TTC549 (cell line): Measurements from ENCODE around the gene USP6NL.

Experiments used
- FAIRE-seq: peaks from 2 replicates; lab custom pipeline; 2012; peaks lifted over from hg19 to GRCh38; lab: Jason Lieb, UNC

USP6NL gene

GRCh38 chr10:11478807-11479206, 132.6 kb downstream of the USP6NL start:
- FAIRE-seq: no peak

DNA sequence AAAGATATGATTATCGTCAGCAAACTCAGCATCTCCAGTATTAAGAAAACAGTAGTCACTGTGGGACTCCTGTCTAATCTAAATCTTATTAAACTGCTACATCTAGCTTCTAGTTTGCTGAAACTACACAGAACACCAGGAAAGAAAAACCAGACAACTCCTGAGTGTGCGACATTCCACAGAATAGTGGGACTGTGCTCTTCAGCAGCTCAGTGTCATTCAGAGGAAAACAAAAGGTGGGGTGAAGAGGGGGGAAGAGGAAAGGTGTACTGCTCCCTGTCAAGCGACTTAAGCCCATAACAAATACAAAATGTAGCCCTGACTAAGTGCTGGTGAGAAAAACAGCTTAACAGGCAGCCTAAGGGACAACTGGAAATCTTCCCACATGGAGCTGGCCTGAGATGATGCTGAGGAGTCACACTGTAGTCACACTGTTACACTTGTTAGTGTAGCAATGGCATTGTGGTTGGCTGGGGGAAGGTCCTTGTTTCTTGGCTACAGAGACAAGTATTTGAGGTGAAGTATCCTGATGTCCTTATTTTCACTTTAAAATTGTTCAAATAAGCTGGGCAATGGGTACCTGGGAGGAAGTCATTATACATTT, 135.5 kb downstream of the USP6NL start:
- no peak for FAIRE-seq

- FAIRE-seq: no peak
These were observed 138.2 kb downstream of the USP6NL start for GRCh38 chr10:11473128-11473760.

- no peak for FAIRE-seq
These were observed 139.2 kb downstream of the USP6NL start for GRCh38 chr10:11472158-11472753.

GRCh38 chr10:11469575-11470391, 141.7 kb downstream of the USP6NL start:
- FAIRE-seq: no peak

DNA sequence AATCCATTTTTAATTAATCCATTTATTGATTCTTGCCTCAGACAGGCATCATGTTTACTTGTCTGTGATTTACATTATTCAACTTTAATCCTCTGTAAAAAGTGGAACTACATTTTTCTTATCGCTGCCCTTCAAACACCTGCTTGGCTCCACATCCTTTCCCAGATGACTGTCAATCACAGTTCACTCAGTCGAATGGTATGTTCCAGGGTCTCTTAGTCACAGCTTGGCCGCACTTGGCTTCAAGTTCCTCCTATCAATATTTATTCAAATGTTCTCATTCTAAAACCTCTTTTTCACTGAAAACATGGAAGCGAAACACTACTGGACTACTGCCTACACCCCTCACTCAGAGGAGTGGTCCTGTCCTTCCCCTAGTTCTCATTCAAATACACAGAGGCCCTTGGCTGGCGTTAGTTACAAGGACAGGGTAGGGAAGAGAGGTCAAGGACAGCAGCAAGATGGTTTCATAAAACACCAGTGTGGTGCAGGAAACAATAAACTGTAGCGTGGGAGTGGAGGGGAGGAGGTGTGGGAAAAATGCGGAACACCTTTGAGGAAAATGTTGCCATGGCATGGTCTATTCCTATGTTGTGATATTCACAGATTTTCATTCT, 143.2 kb downstream of the USP6NL start:
- FAIRE-seq: no peak

DNA sequence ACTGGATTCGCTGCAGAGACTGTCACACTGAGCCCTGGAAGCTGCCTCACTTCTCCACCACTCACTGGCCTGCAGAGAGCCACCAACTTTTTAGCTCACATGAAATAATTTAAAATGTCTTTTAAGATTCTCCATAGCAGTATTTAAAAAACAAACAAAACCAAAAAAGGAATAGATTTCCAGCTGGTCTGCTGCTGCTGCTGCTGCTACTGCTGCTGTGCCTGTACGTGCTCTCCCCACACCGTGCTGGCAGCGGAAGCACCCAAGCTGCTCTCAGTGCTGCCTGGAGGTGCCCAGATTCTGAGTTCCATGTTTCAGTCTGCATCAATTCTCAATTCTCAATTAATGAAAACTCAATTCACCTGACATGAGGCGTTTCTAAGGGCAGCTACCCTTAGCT, 146.0 kb downstream of the USP6NL start:
- no peak for FAIRE-seq

- FAIRE-seq: no peak
These were observed 148.3 kb downstream of the USP6NL start for GRCh38 chr10:11463111-11463510.

DNA sequence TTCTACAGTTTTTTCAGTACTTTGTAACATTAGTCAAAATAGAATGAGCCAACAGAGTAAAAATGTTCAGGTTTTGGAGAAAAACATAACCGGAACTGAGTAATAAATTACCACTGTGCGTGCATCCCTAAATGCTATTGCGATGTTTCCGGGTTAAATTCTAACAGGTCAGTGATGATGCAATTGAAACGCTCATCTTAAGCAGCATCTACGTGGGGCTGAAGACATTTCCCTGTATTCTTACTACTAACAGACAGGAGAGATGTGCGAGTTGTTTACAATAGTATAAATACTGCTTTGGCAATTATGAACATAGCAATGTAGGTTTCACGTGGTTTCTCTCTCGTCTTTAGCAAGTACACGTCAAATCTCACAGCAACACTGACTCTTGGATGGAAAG, 149.4 kb downstream of the USP6NL start:
- no peak for FAIRE-seq

- FAIRE-seq: no peak
These were observed 154.1 kb downstream of the USP6NL start for GRCh38 chr10:11457336-11457735.

DNA sequence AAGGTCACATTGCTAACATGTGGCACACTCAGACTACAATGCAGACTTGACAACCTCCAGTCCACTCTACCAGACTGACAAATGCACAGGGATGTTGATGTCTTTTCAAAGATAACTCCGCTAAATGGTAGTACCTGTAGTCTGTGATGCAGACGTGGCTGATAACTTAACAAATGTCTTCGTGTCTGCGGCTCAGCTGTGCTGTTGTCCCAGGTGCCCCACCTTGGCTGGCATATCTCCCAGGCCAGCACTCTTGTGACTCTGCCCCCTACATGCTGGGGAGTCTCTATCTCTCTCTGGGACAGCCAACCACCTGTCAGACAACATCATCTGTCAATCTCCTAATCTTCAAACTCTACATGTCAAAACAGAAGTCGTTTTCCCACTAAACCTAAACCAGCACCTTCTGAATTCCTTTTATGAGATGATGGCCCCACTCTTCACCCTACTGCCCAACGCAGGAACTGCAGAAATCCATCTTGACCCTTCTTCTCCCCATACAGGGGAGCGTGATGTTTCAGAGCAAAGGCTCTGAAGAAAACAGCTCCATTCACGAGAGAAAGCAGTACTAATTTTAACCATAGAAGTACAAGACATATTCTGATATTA, 156.4 kb downstream of the USP6NL start:
- FAIRE-seq: no peak

GRCh38 chr10:11454160-11454559, 157.3 kb downstream of the USP6NL start:
- FAIRE-seq: no peak

GRCh38 chr10:11451640-11452260, 159.7 kb downstream of the USP6NL start:
- no peak for FAIRE-seq

DNA sequence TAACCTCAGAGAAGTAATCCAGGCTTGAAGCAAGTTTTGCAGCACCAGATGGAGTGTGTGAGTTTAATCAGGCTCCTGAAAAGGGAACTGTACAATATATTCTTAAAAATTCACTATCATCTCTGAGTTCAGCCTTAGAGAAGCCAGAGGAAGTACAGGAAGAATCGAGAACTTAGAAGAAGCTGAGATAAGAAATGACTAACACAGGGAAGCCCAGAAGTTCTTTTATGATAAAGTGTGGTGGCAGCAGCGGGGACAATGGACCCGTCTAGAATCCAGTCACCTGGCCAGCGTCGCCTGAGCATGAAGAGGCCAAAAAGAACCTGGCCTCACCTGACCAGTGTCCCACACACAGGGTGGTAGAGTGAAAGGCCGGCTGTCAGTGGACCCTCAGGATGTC, 161.0 kb downstream of the USP6NL start:
- FAIRE-seq: no peak

- no peak for FAIRE-seq
These were observed 161.7 kb downstream of the USP6NL start for GRCh38 chr10:11449761-11450160.

GRCh38 chr10:11448545-11449244, 162.8 kb downstream of the USP6NL start:
- FAIRE-seq: no peak

DNA sequence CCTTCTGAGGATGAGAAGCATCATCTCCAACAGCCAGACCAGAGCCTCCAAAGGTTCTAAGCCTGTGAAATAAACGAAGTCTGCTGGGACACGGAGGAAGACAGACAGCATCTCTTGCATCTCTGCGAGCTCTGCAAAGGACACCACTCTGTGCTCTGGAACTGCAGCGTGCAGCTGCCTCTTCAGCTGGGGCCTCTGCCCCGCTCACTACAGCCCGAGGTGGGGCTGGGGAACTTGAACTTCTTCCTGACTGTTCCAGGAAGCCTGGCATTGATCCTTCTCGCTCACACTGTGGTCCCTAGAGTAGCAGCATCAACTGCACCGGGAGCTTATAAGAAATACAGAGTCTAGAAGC, 163.3 kb downstream of the USP6NL start:
- no peak for FAIRE-seq

GRCh38 chr10:11447586-11447985, 163.9 kb downstream of the USP6NL start:
- no peak for FAIRE-seq

- no peak for FAIRE-seq
These were observed 164.6 kb downstream of the USP6NL start for GRCh38 chr10:11446864-11447263.

GRCh38 chr10:11446133-11446532, 165.3 kb downstream of the USP6NL start:
- FAIRE-seq: no peak

GRCh38 chr10:11444531-11445228, 166.8 kb downstream of the USP6NL start:
- FAIRE-seq: no peak
